Measurements from ENCODE around the gene PITPNM1. TPM values are rescaled to one million over a fixed set of nuclear protein-coding genes. Genes with fewer than 3 reads are reported as not detected.

Gene PITPNM1
- total RNA-seq, 1 donor from 2014 or later: 55.8 TPM

DNA sequence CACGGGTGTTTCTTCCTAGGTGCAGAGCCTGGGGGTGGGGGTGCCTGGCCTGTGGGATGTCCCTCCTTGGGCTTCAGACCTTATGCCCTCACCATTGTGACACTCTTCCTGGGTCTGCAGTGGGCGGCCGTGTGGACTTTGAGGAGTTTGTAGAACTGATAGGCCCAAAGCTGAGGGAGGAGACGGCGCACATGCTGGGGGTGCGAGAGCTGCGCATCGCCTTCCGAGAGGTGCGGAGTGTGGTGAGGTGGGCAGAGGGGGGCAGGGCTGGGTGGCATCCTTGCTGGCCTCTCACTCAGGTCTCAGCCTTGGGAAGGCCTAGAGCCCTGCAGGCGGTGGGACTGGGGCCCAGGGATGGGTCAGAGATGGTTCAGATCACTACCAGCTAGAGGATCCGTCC lies 47.7 kb downstream of the PITPNM1 start:
- Mint-ChIP-seq H3K36me3 (no peaks in the 10 kb centered on the region), H3K27ac (no peak overlapping the region), H3K4me1 (peaks cover 3% of the 10 kb centered on the region), H3K9me3 (no peaks in the 10 kb centered on the region), H3K4me3 (no peak overlapping the region), H3K27me3 (ENCODE audit: low read depth) (no peaks in the 10 kb centered on the region)
- no peak for TF ChIP-seq CTCF (IDR thresholded peaks at IDR 0.05; ENCODE audit: unreplicated experiment)
- no peak for DNase-seq (ENCODE audit: low spot score in 2 of 2, unreplicated experiment in 2 of 2)

- Mint-ChIP-seq H3K4me3 (no peak overlapping the region), H3K27me3 (ENCODE audit: low read depth) (no peaks in the 10 kb centered on the region), H3K27ac (no peak overlapping the region), H3K36me3 (no peaks in the 10 kb centered on the region), H3K4me1 (peaks cover 3% of the 10 kb centered on the region), H3K9me3 (no peaks in the 10 kb centered on the region)
- DNase-seq (ENCODE audit: low spot score in 2 of 2, unreplicated experiment in 2 of 2): no peak
- no peak for TF ChIP-seq CTCF (IDR thresholded peaks at IDR 0.05; ENCODE audit: unreplicated experiment)
Observed at GRCh38 chr11:67456068-67456705, 49.0 kb downstream of the PITPNM1 start.

DNA sequence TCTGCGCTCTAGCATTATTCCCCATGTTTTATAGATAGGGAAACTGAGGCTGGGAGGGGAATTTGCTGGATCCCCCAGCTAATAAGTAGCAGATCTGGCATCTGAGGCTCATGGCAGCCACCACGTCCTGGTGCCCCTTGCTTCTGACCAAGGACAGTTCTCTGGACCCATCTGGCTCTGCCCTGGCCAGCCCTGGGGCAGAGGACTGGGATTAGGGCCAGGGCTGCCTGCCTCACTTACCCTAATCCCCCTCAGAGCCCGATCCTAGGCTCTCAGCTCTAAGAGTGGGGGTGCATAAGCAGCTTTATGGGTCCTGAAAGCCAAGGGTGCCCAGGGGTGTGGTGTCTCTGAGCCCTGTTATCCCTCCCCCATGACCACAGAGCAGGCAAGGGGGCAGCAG lies 50.1 kb downstream of the PITPNM1 start, which contains the start of gene CABP4:
CABP4 (plus strand) TSS at position 301 of the 400 bp plus-strand sequence; CDS start at position 371, 70 bp downstream.
- Mint-ChIP-seq H3K4me3 (no peak within 1 kb of the TSS), H3K27ac (no peak within 1 kb of the TSS), H3K36me3 (no peaks in the 10 kb centered on the region)

GRCh38 chr11:67453816-67454732 lies 51.1 kb downstream of the PITPNM1 start:
- Mint-ChIP-seq H3K27ac (no peak overlapping the region), H3K4me1 (no peaks in the 10 kb centered on the region), H3K9me3 (no peaks in the 10 kb centered on the region), H3K27me3 (ENCODE audit: low read depth) (no peaks in the 10 kb centered on the region), H3K4me3 (no peak overlapping the region), H3K36me3 (no peaks in the 10 kb centered on the region)
- DNase-seq (ENCODE audit: low spot score in 2 of 2, unreplicated experiment in 2 of 2): no peak
- no peak for TF ChIP-seq CTCF (IDR thresholded peaks at IDR 0.05; ENCODE audit: unreplicated experiment)

More for the DNA sequence above, 50.1 kb downstream of the PITPNM1 start, which contains the start of gene CABP4:
- no peak for DNase-seq (ENCODE audit: low spot score in 2 of 2, unreplicated experiment in 2 of 2)
- no peaks in the 10 kb centered on the region for H3K9me3 Mint-ChIP-seq
- no peaks in the 10 kb centered on the region for H3K27me3 Mint-ChIP-seq (ENCODE audit: low read depth)
- TF ChIP-seq CTCF (IDR thresholded peaks at IDR 0.05; ENCODE audit: unreplicated experiment): no peak
- H3K4me1 Mint-ChIP-seq: peaks cover 3% of the 10 kb centered on the region

DNA sequence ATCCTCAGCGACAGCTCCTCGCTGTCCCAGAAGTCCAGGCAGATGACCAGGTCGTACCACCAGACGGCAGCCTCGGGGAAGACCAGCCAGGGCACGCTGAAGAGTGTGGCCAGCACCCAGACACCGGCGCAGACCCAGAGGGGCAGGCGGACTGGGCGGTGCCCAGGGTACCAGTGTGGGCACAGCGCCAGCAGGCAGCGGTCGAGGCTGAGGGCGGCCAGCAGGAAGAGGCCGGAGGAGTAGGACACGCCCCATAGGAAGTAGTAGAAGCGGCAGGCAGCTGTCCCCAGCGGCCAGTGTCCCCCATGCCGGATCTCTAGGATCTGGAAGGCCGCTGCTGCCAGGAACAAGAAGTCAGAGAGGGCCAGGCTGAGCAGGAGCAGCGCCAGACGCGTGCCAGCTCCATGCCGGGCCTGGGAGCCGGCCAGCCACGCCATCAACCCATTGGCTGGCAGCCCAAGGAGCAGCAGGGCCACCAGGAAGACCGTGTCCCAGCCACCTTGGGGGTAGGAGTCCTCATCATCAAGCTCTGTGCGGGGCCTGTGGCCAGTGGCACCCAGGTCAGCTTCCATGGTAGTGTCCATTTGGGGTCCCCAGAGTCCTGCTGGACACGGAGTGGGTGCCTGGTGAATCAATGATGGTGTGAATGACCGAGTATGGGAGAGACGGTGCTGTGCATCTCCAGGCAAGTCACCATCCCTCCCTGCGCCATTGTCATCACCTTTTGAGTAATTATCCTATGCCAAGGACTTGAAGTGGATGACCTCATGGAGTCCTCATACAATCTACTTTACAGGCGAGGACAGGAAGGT lies 52.8 kb downstream of the PITPNM1 start, which contains the start of gene GPR152:
GPR152 (minus strand) TSS at position 589 of the 812 bp plus-strand sequence; CDS start at position 584, 5 bp downstream.
- no peak for TF ChIP-seq CTCF (IDR thresholded peaks at IDR 0.05; ENCODE audit: unreplicated experiment)
- Mint-ChIP-seq H3K27ac (no peak within 1 kb of the TSS), H3K4me3 (no peak within 1 kb of the TSS), H3K4me1 (no peaks in the 10 kb centered on the region), H3K27me3 (ENCODE audit: low read depth) (no peaks in the 10 kb centered on the region), H3K36me3 (no peaks in the 10 kb centered on the region), H3K9me3 (no peaks in the 10 kb centered on the region)
- DNase-seq (ENCODE audit: low spot score in 2 of 2, unreplicated experiment in 2 of 2): no peak
